HG02981 (cell line): ENCODE results near the gene CDH8.

Source experiments
- ATAC-seq: cut with Tn5 transposase; IDR thresholded peaks from one replicate; pipeline ENCODE4 v1.9.1; 2021; ENCODE audit warnings: mild to moderate bottlenecking, moderate library complexity; ENCODE audit not compliant: unreplicated experiment

Gene CDH8

DNA sequence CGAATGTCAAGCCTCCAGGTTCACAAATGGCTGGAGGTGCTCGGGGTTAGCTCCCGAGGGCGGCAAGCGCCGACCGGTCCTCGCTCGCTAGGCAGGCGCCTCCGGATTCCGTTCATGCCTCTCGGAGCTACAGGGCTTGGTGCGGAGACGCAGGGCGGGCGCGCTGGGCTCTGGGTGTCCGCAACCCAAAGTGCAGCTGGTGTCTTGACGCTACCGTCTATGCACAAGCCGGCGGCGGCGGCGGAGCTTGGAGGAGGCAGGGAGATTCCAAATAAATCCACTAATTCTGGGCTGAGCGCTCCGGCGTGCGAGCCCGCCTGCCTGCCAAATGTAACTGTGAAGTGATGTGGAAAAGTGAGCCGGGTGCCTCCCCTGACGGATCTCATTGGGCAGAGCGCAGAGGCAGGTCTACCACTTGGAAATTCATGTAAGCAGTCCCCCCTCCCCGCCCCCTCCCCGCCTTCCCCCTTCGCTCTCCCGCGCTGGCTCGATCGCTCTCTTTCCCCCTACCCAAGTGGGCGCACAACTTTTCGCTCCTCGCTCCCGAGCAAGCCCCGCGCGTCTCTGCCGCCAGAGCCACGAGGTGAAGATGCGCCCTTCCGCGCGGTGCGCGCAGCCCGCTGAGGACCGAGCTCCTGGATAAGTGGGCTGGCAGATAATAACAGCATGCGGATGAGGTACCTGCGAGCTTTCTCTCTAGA, at the start of gene CDH8:
CDH8 (minus strand) TSS at position 338 of the 701 bp plus-strand sequence. CDS start 15,035 bp downstream, outside the sequence.
- no peak for ATAC-seq

DNA sequence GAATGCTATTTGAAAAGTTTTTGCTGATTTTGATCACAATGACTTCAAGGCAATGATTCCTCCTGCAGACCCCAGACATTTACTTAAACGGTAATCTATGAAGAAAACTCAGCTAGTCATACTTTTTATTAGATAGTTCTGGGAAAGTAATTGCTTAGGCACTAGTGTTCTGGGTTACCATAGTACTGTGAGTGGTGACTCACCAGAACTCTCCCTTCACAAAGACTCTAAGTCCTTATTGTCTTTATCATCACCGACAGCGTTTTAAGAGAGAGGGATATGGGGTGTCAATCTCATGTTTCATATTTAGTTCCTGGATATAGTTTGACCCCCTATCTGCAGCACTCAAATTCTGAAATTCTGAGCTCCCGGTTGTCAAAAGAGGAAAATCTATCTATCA, 43.0 kb upstream of the CDH8 start:
- ATAC-seq: no peak

DNA sequence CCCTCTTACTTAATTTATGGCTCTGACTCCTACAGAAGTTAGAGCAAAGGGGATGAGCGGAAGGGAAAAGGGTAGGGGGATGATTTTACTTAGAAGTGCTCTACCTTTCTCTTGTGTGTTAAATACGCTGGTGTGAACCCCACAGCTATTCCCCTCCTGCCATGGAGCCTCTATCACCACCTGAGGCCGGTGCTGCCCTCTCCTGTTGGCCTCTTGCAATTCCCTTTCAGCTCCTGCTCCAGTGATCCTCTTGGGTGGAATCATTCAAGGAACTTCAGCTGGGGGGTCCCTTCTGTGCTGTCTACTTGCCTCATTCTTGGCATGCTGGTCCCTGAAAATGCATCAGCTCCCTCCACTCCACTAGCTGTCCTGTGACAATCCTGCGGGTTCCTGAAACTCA, 41.8 kb upstream of the CDH8 start:
- ATAC-seq: no peak

GRCh38 chr16:62076886-62077285, 40.6 kb upstream of the CDH8 start:
- ATAC-seq: no peak

GRCh38 chr16:62068747-62069146, 32.5 kb upstream of the CDH8 start:
- ATAC-seq: no peak

DNA sequence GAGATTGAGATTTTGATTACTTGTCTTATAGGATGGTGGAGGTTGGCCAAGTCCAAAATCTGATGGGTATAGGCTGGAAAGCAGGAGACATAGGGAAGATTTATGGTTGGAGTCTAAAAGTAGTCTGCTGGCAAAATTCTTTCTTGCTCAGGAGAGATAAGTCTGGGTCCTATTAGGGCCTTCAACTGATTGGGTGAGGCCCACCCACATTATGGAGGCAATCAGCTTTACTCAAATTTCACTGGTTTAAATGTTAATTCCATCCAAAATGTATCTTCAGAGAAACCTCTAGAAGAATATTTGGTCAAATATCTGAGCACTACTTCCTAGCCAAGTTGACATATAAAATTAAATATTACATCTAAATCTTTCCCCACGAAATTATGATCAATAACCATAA, 31.7 kb upstream of the CDH8 start:
- no peak for ATAC-seq

- ATAC-seq: no peak
These were observed 30.9 kb upstream of the CDH8 start for GRCh38 chr16:62067182-62067581.

- ATAC-seq: no peak
These were observed 30.5 kb upstream of the CDH8 start for GRCh38 chr16:62066747-62067146.

DNA sequence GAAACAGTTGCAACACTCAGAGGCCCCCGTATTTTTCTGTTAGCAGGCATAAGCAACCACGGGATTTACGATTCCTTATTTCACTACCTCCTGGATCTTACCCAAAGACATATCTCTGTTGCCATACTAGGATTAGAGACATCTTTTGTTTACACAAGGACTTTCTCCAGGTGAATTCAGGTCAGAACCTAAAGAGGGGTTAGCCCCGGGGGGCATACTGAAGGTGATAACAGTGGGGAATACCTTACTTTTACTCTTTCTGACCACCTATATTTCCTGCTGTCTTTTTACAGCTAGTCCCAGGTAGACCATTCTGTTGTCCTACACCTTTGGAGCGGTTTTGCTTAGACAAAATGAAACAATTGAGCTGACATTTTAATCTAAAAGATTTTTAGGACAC, 27.9 kb upstream of the CDH8 start:
- ATAC-seq: no peak

GRCh38 chr16:62060089-62060488, 23.9 kb upstream of the CDH8 start:
- no peak for ATAC-seq

DNA sequence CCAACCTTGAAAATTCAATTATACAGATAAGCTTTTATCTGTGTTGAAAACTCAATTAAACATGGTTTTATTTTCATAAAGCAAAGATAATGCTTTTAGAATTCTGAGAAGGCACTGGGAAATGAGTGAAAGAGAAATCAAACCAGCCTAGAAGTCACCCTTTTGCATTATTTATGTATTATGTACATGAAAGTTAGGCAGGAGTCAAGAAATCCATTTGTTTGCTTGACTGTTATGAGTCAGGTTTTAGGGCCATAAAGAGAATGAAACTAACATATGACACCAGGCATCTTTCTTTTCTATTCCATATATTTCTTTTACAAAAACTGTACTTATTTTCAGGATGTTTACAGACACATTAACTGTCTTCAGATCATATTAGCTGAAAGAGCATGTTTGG, 23.3 kb upstream of the CDH8 start:
- no peak for ATAC-seq

DNA sequence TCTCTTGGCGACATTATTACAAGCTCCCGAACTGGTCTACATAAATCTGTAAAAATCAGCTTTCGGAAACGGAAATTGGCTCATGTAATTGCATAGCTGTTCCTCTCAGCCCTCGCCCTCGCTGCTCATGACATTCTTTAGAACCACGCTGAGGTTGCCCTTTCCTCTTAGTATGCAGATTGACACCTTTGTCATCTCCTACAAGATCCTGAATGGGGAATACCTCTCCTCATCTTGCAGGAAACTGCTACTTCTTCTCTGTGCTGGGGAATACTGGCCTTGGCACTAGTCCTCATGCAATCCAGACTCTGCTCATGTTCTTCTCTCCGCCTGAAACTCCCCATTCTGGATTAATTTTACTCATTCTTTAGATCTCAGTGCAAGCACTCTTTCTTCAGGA, 22.2 kb upstream of the CDH8 start:
- ATAC-seq: no peak

DNA sequence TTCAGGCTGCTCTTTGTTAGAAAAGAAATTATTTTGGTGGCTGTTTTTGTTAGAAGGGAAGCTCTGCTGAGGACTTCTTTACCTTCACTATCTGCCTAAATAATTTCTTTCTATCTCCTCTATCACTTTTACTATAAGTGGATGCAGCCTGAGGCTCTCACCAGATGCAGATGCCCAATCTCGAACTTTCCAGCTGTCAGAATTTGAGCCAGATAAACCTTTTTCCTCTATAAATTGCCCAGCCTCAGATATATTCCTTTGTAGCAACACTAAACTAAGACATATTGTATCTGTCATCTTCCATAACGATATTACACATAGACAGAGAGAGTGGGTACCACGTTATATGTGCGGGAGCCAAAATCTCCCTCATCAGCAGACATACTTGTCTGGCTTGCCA, 15.7 kb upstream of the CDH8 start:
- no peak for ATAC-seq

DNA sequence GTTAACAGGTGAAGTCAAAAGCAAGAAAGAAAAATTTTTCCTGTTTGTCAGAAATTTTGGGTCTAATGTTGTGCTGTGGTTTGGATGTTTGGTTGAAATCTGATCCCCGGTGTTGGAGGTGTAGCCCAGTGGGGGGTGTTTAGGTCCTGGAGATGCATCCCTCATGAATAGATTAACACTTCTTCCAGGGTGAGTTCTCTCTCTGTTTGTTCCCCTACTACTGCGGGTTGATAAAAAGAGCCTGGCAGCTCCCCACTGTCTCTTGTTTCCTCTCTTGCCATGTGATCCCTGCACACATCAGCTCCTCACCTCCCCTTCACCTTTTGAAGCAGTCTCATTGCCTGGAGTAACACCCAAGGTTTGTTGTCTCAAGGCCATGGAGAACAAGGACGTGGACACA, 14.6 kb upstream of the CDH8 start:
- ATAC-seq: no peak

GRCh38 chr16:62046801-62047200, 10.6 kb upstream of the CDH8 start:
- no peak for ATAC-seq

DNA sequence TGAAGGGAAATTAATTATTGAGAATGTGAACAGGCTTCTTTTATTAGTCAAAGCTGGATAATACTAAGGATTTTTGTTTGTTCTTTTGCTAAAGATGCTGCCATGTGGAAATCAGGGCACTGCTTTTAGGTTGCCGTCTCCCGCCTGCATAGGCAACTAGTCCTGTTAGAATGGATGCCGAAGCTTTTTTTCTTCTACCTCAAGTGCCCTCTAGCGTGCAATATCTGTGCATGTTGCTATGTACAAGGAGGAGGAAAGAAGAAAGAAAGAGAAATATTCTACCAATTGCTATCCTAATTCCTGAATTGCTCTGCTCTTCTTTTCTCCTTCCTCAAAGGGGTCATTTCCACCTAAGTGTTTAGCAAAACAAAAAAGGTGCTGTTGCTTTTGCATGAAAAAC, 5.2 kb upstream of the CDH8 start:
- no peak for ATAC-seq

- no peak for ATAC-seq
These were observed 2.4 kb upstream of the CDH8 start for GRCh38 chr16:62038646-62039045.

GRCh38 chr16:62038225-62038624, 2.0 kb upstream of the CDH8 start:
- ATAC-seq: no peak

GRCh38 chr16:62036802-62037135, 531 bp upstream of the CDH8 start:
- ATAC-seq: no peak

- no peak for ATAC-seq
These were observed 834 bp downstream of the CDH8 start for GRCh38 chr16:62035115-62036092.

DNA sequence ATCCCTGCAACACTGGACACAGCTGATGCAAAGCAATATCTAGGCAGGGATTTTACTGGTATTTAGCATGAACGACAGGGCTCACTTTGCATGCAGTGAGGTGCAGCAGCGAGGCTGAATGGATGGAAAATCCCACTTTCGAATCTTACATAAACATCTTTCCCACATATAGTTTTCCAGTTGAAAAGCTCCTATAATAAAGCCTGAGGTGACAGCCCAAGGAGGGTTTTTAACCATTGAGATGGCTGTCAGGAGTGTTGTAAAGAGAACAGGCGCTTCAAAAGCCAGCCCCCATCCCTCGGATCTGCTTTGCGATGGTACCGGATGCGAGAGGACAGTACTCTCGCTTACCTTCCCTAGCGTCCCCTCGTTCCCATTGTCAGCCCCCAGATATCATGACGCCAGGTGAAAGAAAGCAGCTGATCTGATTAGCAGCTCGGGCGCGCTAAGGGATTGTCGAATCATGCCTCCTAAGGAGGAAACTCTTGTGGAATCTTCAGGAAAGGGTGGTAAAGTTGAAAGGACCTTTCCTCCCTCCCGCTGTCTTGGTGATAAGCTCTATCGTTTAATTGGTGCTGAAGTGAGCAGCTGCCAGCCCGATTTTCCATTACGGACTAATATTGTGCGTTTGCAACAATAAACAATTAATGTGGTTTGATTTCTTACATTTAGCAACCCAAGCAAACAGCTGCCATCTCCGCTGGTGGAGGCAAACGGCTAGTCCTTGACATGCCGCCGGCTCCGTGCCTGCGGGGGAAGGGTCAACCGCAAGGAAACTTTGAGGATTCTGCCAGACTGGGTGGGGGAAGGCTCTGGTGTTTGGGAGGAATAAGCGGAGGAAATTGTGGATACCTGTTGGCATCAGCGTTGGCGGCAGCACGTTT, 1.8 kb downstream of the CDH8 start:
- no peak for ATAC-seq
